ENCODE measurements around the gene HEG1.

HEG1 gene

DNA sequence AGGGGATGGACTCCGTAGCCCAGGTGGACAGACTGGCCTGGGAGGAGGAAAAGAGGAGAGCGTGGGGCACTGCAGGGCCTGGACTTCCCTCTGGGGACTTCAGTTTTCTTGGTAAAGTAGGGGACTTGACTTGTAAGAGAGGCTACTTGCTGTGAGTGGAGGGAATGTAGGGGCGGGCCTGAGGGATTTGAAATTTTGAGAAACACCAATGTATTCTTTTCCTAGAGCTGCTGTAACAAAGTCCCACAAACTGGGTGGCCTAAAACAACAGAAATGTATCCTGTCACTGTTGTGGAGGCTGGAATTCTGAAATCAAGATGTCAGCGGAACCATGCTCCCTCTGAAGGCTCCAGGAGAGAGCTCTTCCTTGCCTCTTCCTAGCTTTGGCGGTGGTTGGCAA is 5.8 kb upstream of the HEG1 start:
- ATAC-seq (replicated peaks; ENCODE audit: extremely low read depth, poor library complexity, severe bottlenecking) (no peak), DNase-seq (ENCODE audit: low spot score in 2 of 2) (no peak)
- no peak overlapping the region for H3K27ac Mint-ChIP-seq (ENCODE audit: low read depth)
- no peaks in the 10 kb centered on the region for H3K4me1 Mint-ChIP-seq
- H3K27me3 Mint-ChIP-seq: peaks cover 36% of the 10 kb centered on the region
- no peak overlapping the region for H3K4me3 Mint-ChIP-seq
- no peaks in the 10 kb centered on the region for H3K36me3 Mint-ChIP-seq (ENCODE audit: insufficient read depth)
- H3K9me3 Mint-ChIP-seq: no peaks in the 10 kb centered on the region

DNA sequence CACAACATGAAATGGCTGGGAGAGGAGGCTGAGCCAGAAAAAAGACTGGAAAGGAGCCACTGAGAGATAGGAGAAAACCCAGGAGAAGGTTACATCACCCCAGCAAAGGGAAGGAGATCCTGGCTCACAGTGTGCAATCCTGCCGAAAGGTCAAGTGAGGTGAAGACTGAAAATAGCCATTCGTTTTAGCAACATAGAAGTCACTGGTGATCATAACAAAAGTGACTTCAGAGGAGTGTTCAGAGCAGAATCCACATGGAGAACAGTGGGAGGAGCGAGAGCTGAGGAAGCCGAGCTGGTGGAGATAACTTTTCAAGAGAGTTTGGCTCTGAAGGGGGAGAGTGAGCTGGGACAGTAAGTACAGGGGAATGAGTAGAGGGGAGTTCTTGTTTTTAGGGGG is 5.4 kb upstream of the HEG1 start:
- no peak for ATAC-seq (replicated peaks; ENCODE audit: extremely low read depth, poor library complexity, severe bottlenecking)
- Mint-ChIP-seq H3K27ac (ENCODE audit: low read depth) (no peak overlapping the region), H3K4me3 (no peak overlapping the region), H3K4me1 (no peaks in the 10 kb centered on the region), H3K27me3 (peaks cover 36% of the 10 kb centered on the region), H3K9me3 (no peaks in the 10 kb centered on the region), H3K36me3 (ENCODE audit: insufficient read depth) (no peaks in the 10 kb centered on the region)
- DNase-seq (ENCODE audit: low spot score in 2 of 2): no peak

GRCh38 chr3:125059488-125060245 is 3.9 kb upstream of the HEG1 start:
- H3K27me3 Mint-ChIP-seq: peaks cover 36% of the 10 kb centered on the region
- H3K4me1 Mint-ChIP-seq: peaks cover 4% of the 10 kb centered on the region
- no peak for DNase-seq (ENCODE audit: low spot score in 2 of 2)
- ATAC-seq (replicated peaks; ENCODE audit: extremely low read depth, poor library complexity, severe bottlenecking): no peak
- no peak overlapping the region for H3K4me3 Mint-ChIP-seq
- H3K9me3 Mint-ChIP-seq: no peaks in the 10 kb centered on the region
- peaks cover 2% of the 10 kb centered on the region for H3K36me3 Mint-ChIP-seq (ENCODE audit: insufficient read depth)
- no peak overlapping the region for H3K27ac Mint-ChIP-seq (ENCODE audit: low read depth)

DNA sequence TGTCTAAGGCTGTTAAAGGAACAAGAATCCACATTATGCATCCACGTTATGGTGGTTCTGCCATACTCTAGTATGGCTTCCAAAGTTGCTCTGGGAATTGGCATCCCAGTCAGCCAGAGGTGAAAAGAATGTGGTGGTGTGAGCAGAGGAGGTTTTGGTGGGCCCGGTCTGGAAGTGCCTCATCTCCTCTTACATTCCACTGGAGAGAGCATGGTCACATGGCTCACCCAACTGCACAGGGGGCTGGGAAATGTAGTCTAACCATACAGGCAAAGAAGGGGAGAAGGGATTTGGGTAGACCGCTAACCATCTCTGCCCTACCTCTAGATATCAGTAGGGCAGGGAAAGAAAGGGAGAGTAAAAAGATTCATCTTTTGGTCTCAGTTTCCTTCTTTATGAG is 3.2 kb upstream of the HEG1 start:
- no peak overlapping the region for H3K4me3 Mint-ChIP-seq

GRCh38 chr3:125058529-125058928 is 2.7 kb upstream of the HEG1 start:
- H3K27ac Mint-ChIP-seq (ENCODE audit: low read depth): no peak overlapping the region
- H3K36me3 Mint-ChIP-seq (ENCODE audit: insufficient read depth): peaks cover 5% of the 10 kb centered on the region
- peaks cover 24% of the 10 kb centered on the region for H3K27me3 Mint-ChIP-seq
- ATAC-seq (replicated peaks; ENCODE audit: extremely low read depth, poor library complexity, severe bottlenecking) (no peak), DNase-seq (ENCODE audit: low spot score in 2 of 2) (no peak)
- no peak overlapping the region for H3K4me3 Mint-ChIP-seq
- no peaks in the 10 kb centered on the region for H3K9me3 Mint-ChIP-seq
- H3K4me1 Mint-ChIP-seq: peaks cover 16% of the 10 kb centered on the region

More for the DNA sequence above, 3.2 kb upstream of the HEG1 start:
- Mint-ChIP-seq H3K9me3 (no peaks in the 10 kb centered on the region), H3K27me3 (peaks cover 28% of the 10 kb centered on the region), H3K4me1 (peaks cover 12% of the 10 kb centered on the region), H3K27ac (ENCODE audit: low read depth) (no peak overlapping the region), H3K36me3 (ENCODE audit: insufficient read depth) (peaks cover 3% of the 10 kb centered on the region)
- ATAC-seq (replicated peaks; ENCODE audit: extremely low read depth, poor library complexity, severe bottlenecking) (no peak), DNase-seq (ENCODE audit: low spot score in 2 of 2) (no peak)

DNA sequence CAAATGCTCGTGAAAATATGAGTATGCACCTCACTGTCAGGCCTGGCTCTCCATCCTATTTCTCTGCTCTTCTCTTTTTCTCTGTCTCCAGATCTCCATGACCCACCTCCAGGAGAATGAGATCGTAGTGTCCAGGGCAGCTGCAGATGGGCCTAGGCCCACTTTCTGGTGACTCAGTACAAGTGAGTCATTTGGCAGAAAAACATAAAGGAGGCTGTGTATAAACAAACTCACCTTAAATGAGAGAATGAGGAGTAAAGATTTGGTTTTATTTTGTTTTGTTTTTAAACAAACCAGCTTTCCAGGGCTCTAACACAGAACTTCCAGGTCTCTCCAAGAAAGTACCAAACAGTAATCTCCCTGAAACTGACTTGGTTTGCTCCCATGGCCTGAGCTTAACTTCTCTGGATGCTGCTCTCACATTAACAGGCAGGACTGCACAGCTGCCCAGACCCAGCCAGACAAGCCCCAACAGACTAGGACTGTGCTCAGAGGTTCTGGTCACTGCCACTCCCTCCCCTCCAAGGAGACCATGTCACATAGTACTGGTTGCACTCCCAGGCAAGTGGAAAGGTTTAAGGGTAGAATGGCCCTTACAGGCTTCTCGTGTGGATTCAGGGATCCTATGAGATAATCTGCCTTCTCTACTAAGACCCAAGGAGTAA is 1.5 kb upstream of the HEG1 start:
- Mint-ChIP-seq H3K4me1 (peaks cover 28% of the 10 kb centered on the region), H3K9me3 (no peaks in the 10 kb centered on the region), H3K27ac (ENCODE audit: low read depth) (no peak overlapping the region), H3K27me3 (peaks cover 20% of the 10 kb centered on the region), H3K36me3 (ENCODE audit: insufficient read depth) (peaks cover 5% of the 10 kb centered on the region), H3K4me3 (peak overlapping the region; percentile 36)
- ATAC-seq (replicated peaks; ENCODE audit: extremely low read depth, poor library complexity, severe bottlenecking) (no peak), DNase-seq (ENCODE audit: low spot score in 2 of 2) (no peak)

DNA sequence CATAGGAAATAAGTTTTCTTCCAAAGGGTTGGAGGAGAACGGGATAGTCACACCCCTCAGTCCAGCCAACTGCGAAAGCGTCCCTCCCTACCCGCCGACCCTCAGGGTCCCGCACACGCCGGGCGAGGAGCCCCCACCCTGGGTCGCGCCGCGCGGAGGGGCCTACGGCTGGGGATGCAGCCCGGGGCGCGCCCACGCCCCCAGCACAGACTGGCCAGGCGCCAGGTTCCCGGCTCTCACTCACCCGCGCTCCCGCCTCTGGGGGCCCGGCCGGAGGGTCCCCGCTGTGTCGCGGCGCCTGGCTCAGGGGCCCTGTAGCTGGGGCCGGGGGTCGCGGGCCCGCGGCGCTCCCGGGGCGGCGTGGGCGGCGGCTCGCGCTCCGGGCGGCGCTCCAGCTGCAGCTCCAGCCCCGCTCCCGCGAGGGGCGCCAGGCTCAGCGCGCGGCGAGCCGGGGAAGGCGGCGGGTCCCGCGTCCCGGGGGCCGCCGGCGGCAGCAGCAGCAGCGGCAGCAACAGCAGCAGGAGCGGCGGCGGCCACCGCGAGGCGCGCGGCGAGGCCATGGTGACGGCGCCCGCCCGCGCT is 375 bp downstream of the HEG1 start:
- DNase-seq (ENCODE audit: low spot score in 2 of 2) (no peak), ATAC-seq (replicated peaks; ENCODE audit: extremely low read depth, poor library complexity, severe bottlenecking) (peak; percentile 5)
- no peaks in the 10 kb centered on the region for H3K9me3 Mint-ChIP-seq
- H3K4me1 Mint-ChIP-seq: peaks cover 45% of the 10 kb centered on the region
- H3K36me3 Mint-ChIP-seq (ENCODE audit: insufficient read depth): peaks cover 11% of the 10 kb centered on the region
- peak overlapping the region; percentile 99 for H3K4me3 Mint-ChIP-seq
- peaks cover 7% of the 10 kb centered on the region for H3K27me3 Mint-ChIP-seq
- peak overlapping the region; percentile 80 for H3K27ac Mint-ChIP-seq (ENCODE audit: low read depth)

DNA sequence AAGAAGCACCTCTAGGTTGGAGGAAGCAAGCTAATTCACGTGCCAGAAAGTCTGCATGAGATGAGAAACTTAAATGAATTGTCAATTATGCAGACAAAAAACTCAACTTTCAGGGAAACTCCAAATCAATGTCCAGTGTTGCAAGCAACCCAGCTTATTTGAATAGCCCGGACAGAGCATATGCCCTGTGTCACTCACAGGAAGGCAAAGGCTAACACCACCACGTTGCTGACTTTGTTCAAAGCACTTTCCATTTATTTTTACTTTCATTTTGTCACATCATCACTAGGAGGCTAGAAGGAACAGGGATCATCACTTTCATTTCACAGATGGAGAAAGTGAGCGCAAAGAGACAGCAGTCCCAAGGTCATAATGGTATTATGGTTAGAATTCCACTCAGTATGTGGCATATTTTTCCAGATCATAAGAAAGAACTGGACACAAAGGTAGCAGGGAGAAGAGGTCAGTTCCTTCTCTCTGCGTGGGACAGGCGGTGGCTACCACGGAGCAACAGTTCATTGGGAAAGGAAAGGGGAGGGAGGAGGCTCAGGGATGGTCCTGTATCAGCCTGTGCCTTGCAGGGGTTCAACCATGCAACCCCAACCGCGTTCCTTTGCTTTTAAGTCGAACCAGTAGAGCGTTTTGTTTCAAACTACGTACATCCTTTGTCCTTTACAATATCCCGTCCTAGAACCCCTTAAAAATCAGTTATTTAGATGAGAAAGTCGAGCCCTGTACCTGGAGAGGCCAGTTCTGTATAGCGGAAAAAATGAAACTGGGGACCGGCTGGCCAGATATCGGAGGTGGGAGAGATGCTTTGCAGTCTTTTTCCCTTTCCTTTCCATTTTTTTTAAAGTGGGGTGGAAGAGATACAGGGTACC is 1.1 kb downstream of the HEG1 start:
- no peak for DNase-seq (ENCODE audit: low spot score in 2 of 2)
- peaks cover 11% of the 10 kb centered on the region for H3K36me3 Mint-ChIP-seq (ENCODE audit: insufficient read depth)
- H3K4me1 Mint-ChIP-seq: peaks cover 50% of the 10 kb centered on the region
- peak; percentile 22 for ATAC-seq (replicated peaks; ENCODE audit: extremely low read depth, poor library complexity, severe bottlenecking)
- H3K27me3 Mint-ChIP-seq: no peaks in the 10 kb centered on the region
- peak overlapping the region; percentile 99 for H3K4me3 Mint-ChIP-seq
- H3K27ac Mint-ChIP-seq (ENCODE audit: low read depth): peak overlapping the region; percentile 80
- H3K9me3 Mint-ChIP-seq: no peaks in the 10 kb centered on the region

DNA sequence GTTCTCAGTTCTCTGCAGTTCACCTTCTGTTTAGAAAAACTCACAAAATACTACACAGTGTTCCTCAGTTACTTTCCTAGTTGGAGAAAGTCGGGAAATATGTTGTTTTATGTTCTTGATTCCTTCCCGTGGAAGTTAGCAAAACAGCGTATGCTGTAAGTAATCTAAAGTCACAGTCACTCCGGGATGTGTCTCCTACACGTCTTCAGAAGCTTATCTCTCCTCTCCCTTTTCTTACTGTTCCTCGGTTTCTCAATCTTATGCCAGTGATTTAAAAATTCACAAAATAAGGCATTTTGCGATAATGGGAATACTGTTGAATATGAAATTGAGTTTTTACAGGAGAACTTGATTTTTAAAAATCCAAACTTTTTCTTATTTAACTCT is 1.7 kb downstream of the HEG1 start:
- Mint-ChIP-seq H3K4me3 (peak overlapping the region; percentile 99), H3K36me3 (ENCODE audit: insufficient read depth) (peaks cover 14% of the 10 kb centered on the region), H3K27me3 (no peaks in the 10 kb centered on the region), H3K4me1 (peaks cover 56% of the 10 kb centered on the region), H3K27ac (ENCODE audit: low read depth) (peak overlapping the region; percentile 80), H3K9me3 (no peaks in the 10 kb centered on the region)
- DNase-seq (ENCODE audit: low spot score in 2 of 2) (no peak), ATAC-seq (replicated peaks; ENCODE audit: extremely low read depth, poor library complexity, severe bottlenecking) (no peak)

GRCh38 chr3:125053304-125053699 is 2.5 kb downstream of the HEG1 start:
- DNase-seq (ENCODE audit: low spot score in 2 of 2) (no peak), ATAC-seq (replicated peaks; ENCODE audit: extremely low read depth, poor library complexity, severe bottlenecking) (no peak)
- peaks cover 16% of the 10 kb centered on the region for H3K36me3 Mint-ChIP-seq (ENCODE audit: insufficient read depth)
- H3K4me1 Mint-ChIP-seq: peaks cover 62% of the 10 kb centered on the region
- H3K27me3 Mint-ChIP-seq: no peaks in the 10 kb centered on the region
- no peaks in the 10 kb centered on the region for H3K9me3 Mint-ChIP-seq
- H3K27ac Mint-ChIP-seq (ENCODE audit: low read depth): peak overlapping the region; percentile 80
- H3K4me3 Mint-ChIP-seq: peak overlapping the region; percentile 99

DNA sequence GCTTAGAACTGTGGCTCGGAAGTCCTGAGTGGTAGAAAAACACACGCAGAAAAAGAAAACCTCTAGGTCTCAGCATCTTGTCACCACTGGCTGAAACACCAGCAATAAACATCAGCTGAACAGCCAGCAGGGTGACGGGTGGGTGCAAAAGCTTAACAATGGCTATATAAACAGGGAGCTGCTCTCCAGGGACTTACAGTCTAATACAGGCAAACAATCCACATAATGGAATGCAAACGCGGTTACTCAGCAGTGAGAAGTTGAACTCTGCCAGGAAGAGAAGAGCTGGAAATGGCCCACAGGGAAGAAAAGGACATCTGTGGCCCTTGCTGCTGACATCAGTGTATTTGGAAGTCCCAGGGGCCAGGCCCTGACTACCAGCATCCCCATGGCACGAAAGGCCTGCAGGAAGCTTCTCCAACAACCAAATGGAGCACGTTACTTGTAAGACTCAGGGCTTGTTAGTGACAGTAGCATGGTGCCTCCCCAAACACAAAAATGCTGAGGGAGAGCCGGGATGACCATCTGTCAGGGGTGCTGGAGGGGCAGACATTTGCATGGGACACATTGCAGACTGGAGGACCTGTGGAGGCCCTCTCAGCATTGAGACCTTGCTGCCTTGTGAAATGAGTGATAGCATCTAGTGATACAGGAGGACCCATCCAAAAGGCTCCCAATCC is 3.0 kb downstream of the HEG1 start:
- H3K4me1 Mint-ChIP-seq: peaks cover 68% of the 10 kb centered on the region
- no peaks in the 10 kb centered on the region for H3K27me3 Mint-ChIP-seq
- H3K4me3 Mint-ChIP-seq: peak overlapping the region; percentile 99
- H3K27ac Mint-ChIP-seq (ENCODE audit: low read depth): peak overlapping the region; percentile 80
- DNase-seq (ENCODE audit: low spot score in 2 of 2) (no peak), ATAC-seq (replicated peaks; ENCODE audit: extremely low read depth, poor library complexity, severe bottlenecking) (no peak)
- peaks cover 16% of the 10 kb centered on the region for H3K36me3 Mint-ChIP-seq (ENCODE audit: insufficient read depth)
- no peaks in the 10 kb centered on the region for H3K9me3 Mint-ChIP-seq
